Fibroblast of skin of left biceps (primary cell): ENCODE results near the gene NR6A1.
A peak's percentile ranks its signal among the peaks of the same experiment; 100 is the strongest.

Experiments
- DNase-seq, 2 experiments: peaks; one replicate each; pipeline ENCODE4 v3.0.0-alpha.2; 2013; ENCODE audit warnings: low read depth in 2 of 2

Gene NR6A1

GRCh38 chr9:124490004-124490403, 281.1 kb downstream of the NR6A1 start:
- DNase-seq: no peak

- DNase-seq: peak; percentile 6 to 13
Measured at GRCh38 chr9:124489222-124489621, 281.9 kb downstream of the NR6A1 start.

DNA sequence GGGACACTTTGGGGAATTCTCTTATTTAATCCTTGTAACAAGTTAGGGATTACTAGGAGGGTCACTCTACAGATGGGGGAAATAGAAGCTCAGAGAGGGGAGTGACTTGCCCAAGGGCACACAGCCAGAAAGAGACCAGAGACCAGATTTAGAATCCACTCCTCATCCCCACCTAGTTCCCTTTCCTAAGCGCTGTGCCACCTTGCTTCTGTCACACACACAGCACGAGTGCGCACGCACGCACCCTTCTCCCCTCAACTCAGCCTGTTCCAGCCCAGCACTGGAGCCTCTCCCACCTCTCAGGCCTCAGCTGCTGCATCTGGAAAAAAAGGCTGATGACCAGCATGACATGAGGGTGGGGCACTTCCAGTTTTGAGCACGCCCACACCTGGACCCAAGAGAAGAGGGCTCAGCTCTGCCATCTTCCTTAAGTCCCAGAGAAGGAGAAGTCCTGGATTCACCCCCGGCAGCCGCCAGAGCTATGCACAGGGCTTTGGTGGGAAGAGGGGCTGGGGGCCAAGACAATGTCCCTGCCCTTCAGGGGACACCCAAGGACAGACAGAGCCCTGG, 282.4 kb downstream of the NR6A1 start:
- DNase-seq: no peak

- no peak for DNase-seq
Measured at GRCh38 chr9:124487260-124488182, 283.6 kb downstream of the NR6A1 start.

GRCh38 chr9:124486778-124487259, 284.3 kb downstream of the NR6A1 start:
- DNase-seq: no peak

GRCh38 chr9:124485936-124486335, 285.2 kb downstream of the NR6A1 start:
- DNase-seq: no peak

DNA sequence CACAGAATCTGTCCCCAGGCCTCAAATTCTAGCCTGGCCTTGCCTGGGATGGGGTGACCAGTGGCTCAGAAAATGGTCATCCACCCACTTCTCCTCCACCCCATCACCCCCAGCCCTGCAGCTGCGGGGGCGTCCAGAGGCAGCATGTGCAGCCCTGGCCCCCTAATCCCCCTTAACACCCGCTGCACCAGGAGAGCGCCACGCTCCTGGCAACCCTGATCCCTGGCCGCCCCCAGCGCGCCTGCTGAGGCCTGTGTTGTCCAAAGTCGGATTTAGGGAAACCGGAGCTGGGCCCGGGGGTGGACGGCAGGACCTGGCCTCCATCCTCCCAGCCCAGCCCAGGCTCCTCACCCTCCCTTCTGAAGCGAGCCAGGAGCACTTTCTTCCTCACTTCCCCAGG, 285.9 kb downstream of the NR6A1 start:
- no peak for DNase-seq

GRCh38 chr9:124483481-124483880, 287.6 kb downstream of the NR6A1 start:
- no peak for DNase-seq

DNA sequence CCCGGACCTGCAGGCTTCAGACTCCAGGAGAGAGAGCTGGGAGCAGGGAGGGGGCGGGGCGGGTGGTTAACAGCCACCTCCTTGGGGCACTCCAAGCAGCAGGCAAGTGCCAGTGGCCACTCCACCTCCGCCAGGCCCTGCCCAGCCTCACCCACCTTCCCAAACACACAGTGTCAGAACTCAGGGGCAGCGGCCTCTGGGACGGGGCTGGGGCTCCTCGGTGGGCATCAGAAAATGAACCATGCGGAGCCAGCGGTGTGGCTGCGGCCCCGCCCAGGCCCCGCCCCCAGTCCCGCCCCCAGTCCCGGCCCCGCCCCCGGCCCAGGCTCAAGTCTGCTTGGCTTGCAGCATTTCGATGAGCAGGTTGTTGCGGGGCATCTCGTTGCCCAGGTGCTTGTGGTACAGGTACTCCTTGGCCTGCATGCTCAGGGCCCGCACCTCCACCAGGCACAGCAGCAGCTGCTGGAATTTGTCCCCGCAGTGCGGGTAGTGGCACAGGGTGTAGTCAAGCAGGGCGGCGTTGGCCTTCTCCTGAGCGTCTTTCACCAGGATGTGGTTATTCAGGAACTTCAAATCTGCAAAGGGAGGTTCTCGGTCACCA, 288.6 kb downstream of the NR6A1 start:
- DNase-seq: no peak

- DNase-seq: no peak
Measured at GRCh38 chr9:124481115-124481514, 290.0 kb downstream of the NR6A1 start.

DNA sequence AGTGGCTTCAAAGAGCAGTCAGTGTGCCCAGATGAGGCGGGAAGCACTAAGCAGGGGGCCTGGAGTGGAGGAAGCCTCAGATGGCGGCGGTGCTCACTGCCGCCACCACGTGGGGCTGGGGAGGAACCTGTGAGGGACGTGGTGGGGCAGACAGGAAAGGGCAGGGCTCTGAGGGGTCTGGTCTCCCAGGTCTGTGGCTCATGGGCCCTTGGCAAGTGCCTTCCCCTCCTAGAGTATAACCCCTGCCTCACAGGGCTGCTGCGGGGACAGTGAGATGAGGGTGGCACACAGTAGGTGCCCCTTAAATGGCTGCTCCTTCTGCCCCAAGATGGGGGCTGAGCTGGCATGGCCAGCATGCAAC, 290.5 kb downstream of the NR6A1 start:
- DNase-seq: no peak

DNA sequence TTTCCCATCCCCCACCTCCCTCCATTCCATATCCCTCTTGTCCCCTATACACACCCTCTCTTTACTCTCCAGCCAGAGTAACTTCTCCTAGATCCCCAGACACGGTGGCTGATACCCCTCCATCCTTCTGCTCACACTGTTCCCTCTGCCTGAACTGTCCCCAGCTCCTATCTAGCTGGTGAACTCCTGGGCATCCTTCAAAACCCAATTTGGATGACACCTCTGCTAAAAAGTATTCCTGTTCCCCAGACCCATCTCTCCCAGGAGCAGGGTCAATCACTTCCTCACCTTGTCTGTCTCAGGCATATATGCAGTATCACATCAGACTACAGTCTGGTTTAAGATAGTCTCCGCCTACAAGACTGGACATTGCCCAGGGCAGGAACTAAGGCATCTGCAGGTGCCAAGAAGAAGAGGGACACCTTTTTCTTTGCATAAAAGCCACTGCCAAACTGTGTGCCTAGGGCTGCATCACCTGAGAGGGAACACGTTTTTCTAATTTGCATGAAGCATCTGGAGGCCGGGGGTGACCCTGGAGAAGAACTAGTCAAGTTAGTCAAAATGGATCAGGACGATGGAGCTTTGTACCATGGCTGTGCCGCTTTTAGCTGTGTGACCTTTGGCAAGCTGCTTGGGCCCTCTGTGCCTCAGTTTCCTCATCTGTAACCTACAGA, 291.0 kb downstream of the NR6A1 start:
- DNase-seq: no peak

DNA sequence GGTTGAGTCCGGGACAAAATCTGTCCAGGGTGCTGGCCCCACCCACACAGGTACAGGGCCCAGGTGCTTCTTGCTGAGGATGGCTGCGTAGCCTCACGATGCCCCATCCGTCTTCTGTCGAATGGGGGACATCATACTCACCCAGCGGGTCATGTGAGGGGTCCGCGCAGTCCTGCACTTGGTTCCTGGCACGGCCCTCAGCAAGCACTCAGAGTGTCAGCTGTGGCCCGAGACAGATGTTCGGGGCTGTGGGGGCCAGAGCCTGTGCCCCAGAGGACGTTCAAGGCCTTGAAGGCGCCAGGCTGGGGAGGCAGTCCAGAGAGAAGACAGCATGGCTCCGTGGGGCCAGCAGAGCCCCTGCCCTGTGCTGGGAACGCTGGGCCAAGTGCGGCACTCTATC, 291.7 kb downstream of the NR6A1 start:
- no peak for DNase-seq

DNA sequence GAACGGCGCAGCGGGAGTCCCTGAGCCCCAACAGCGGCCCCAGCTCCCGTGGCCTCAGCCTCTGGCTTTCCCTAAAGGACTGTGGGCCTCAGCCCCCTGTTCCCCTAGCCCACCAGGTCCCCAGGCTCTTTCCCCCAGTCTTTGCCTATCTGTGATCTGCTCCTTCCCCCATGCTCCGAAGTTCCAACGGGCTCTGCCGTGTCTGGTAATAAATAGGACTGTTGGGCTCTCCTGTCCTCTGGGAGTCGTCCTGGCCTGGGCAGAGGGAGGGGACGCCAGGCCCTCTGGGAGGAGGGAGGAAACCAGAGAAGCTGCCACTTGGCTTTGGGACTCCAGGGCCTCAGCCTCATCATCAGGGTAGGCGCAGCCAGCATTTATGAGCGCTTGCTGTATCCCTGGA, 292.8 kb downstream of the NR6A1 start:
- no peak for DNase-seq

GRCh38 chr9:124477648-124478285, 293.3 kb downstream of the NR6A1 start:
- no peak for DNase-seq

- no peak for DNase-seq
Measured at GRCh38 chr9:124477211-124477647, 293.9 kb downstream of the NR6A1 start.

- DNase-seq: no peak
Measured at GRCh38 chr9:124475868-124476690, 295.0 kb downstream of the NR6A1 start.

DNA sequence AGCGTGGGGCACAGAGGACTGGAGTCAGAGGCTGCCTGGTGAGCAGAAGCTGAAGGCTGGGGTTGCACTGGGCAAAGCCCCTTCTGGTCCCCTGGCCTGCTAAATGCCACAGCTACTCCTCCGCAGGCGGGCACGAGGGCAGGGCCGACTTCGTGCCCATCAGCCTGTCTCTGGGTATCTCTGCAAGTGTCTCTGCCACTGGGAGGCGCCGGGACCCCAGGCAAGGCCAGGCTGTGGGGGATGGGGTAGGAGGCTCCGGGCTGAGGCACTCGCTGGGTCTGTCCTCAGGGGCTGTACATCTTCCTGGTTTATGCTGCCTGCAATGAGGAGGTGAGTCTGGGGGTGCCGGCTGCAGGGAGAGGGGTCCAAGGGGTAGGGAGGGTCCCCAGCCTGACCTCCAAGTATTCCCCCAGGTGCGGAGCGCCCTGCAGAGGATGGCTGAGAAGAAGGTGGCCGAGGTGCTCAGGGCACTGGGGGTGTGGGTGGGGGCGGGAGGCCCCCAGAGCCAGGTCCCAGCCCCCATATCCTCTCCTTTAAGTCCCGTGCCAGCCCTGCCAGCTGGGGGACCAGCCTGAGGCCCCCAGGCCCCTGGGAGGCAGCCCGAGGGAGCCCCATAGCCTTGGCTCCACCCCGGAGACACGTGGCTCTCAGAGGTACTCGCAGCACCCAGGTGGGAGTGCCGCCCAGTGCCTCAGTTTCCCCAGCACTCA, 295.8 kb downstream of the NR6A1 start:
- DNase-seq: no peak

DNA sequence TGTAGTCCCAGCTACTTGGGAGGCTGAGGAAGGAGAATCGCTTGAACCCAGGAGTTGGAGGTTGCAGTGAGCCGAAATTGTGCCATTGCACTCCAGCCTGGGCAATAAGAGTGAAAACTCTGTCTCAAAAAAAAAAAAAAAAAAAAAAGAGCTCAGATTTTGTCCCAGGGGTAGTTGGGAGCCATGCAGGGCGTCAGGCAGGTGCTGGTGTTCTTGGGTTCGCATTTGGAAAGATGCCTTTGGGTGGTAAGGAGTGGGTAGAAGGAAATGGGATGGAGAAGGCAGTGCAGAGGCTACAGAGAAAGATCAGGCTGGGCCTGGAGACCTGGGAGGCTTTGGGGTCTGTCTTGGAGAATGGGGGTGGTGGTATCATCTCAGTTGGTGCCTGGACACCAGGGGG, 297.0 kb downstream of the NR6A1 start:
- DNase-seq: no peak

- no peak for DNase-seq
Measured at GRCh38 chr9:124473310-124473709, 297.8 kb downstream of the NR6A1 start.
